ENCODE data around the gene CDO1. TPM values are rescaled to one million over a fixed set of nuclear protein-coding genes. Genes with fewer than 3 reads are reported as not detected.

Gene CDO1
- total and polyA plus RNA-seq, 9 of the 15 experiments (the other 6 are each of a cell fraction or from before 2014, with no cell fraction given): 0.16 to 0.22 TPM; not detected in 7

- TF ChIP-seq, protein P1, sequence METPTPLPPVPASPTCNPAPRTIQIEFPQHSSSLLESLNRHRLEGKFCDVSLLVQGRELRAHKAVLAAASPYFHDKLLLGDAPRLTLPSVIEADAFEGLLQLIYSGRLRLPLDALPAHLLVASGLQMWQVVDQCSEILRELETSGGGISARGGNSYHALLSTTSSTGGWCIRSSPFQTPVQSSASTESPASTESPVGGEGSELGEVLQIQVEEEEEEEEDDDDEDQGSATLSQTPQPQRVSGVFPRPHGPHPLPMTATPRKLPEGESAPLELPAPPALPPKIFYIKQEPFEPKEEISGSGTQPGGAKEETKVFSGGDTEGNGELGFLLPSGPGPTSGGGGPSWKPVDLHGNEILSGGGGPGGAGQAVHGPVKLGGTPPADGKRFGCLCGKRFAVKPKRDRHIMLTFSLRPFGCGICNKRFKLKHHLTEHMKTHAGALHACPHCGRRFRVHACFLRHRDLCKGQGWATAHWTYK (CRISPR knock-in tag; IDR thresholded peaks at IDR 0.05): no peak
- no peak for TF ChIP-seq ZFP30 (CRISPR knock-in tag; IDR thresholded peaks at IDR 0.05; ENCODE audit: borderline replicate concordance)
- TF ChIP-seq BACH1 (tag; IDR thresholded peaks at IDR 0.05): no peak
- TF ChIP-seq NFXL1 (CRISPR knock-in tag; IDR thresholded peaks at IDR 0.05): no peak
- TF ChIP-seq POLR3G (IDR thresholded peaks at IDR 0.05; ENCODE audit: extremely low read depth, insufficient read length, insufficient replicate concordance): no peak
- TF ChIP-seq CBX5 (IDR thresholded peaks at IDR 0.05; ENCODE audit: borderline replicate concordance, low read depth): no peak
- TF ChIP-seq ZEB2 (IDR thresholded peaks at IDR 0.05): no peak
- no peak for TF ChIP-seq THAP7 (CRISPR knock-in tag; IDR thresholded peaks at IDR 0.05)
- no peak for TF ChIP-seq SMAD1 (IDR thresholded peaks at IDR 0.05; ENCODE audit: low read depth, low read length, partially characterized antibody)
- TF ChIP-seq KAT7 (CRISPR knock-in tag; IDR thresholded peaks at IDR 0.05; ENCODE audit: borderline replicate concordance): 0 out of 2 replicates have a peak, but pooled peaks have one; percentile 32
- TF ChIP-seq, protein P2, sequence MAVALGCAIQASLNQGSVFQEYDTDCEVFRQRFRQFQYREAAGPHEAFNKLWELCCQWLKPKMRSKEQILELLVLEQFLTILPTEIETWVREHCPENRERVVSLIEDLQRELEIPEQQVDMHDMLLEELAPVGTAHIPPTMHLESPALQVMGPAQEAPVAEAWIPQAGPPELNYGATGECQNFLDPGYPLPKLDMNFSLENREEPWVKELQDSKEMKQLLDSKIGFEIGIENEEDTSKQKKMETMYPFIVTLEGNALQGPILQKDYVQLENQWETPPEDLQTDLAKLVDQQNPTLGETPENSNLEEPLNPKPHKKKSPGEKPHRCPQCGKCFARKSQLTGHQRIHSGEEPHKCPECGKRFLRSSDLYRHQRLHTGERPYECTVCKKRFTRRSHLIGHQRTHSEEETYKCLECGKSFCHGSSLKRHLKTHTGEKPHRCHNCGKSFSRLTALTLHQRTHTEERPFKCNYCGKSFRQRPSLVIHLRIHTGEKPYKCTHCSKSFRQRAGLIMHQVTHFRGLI (CRISPR knock-in tag; IDR thresholded peaks at IDR 0.05): no peak
- no peak for TF ChIP-seq HMG20B (CRISPR knock-in tag; IDR thresholded peaks at IDR 0.05)
- TF ChIP-seq ZNF76 (CRISPR knock-in tag; IDR thresholded peaks at IDR 0.05; ENCODE audit: borderline replicate concordance): no peak
- TF ChIP-seq HDAC3 (IDR thresholded peaks at IDR 0.05; ENCODE audit: borderline replicate concordance, partially characterized antibody): no peak
- no peak for TF ChIP-seq TRIM24 (IDR thresholded peaks at IDR 0.05)
- no peak for TF ChIP-seq SREBF1 (IDR thresholded peaks at IDR 0.05; ENCODE audit: borderline replicate concordance, low read depth, low read length)
- no peak for TF ChIP-seq CSDE1 (IDR thresholded peaks at IDR 0.05)
- TF ChIP-seq, protein P3, sequence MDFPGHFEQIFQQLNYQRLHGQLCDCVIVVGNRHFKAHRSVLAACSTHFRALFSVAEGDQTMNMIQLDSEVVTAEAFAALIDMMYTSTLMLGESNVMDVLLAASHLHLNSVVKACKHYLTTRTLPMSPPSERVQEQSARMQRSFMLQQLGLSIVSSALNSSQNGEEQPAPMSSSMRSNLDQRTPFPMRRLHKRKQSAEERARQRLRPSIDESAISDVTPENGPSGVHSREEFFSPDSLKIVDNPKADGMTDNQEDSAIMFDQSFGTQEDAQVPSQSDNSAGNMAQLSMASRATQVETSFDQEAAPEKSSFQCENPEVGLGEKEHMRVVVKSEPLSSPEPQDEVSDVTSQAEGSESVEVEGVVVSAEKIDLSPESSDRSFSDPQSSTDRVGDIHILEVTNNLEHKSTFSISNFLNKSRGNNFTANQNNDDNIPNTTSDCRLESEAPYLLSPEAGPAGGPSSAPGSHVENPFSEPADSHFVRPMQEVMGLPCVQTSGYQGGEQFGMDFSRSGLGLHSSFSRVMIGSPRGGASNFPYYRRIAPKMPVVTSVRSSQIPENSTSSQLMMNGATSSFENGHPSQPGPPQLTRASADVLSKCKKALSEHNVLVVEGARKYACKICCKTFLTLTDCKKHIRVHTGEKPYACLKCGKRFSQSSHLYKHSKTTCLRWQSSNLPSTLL (IDR thresholded peaks at IDR 0.05): 0 out of 2 replicates have a peak, but pooled peaks have one; percentile 61
- TF ChIP-seq RB1 (IDR thresholded peaks at IDR 0.05; ENCODE audit: low read depth): peak; percentile 10; the same call in 1 of the 2 replicates
- no peak for TF ChIP-seq ZNF274 (IDR thresholded peaks at IDR 0.05; ENCODE audit: borderline replicate concordance, low read depth, low read length)
- no peak for TF ChIP-seq SRSF1 (IDR thresholded peaks at IDR 0.05; ENCODE audit: low read depth, low read length)
- TF ChIP-seq, protein P4, sequence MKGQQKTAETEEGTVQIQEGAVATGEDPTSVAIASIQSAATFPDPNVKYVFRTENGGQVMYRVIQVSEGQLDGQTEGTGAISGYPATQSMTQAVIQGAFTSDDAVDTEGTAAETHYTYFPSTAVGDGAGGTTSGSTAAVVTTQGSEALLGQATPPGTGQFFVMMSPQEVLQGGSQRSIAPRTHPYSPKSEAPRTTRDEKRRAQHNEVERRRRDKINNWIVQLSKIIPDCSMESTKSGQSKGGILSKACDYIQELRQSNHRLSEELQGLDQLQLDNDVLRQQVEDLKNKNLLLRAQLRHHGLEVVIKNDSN (CRISPR knock-in tag; IDR thresholded peaks at IDR 0.05): no peak
- no peak for TF ChIP-seq ZNF347 (CRISPR knock-in tag; IDR thresholded peaks at IDR 0.05; ENCODE audit: low read depth)
These were observed 25.9 kb upstream of the CDO1 start (continued) for GRCh38 chr5:115842089-115842935.
